DMS 273 (cell line): ENCODE measurements around the gene XRCC4.
"Not testable (repeated sequence)": the region's sequence is repeated elsewhere in the genome, so short reads cannot be mapped to it uniquely, and the experiment has no call there.

Experiments
- DNase-seq: peaks from one replicate; lab custom pipeline; 2025; ENCODE audit not compliant: unreplicated experiment; lab: John Stamatoyannopoulos, UW

The XRCC4 gene

DNA sequence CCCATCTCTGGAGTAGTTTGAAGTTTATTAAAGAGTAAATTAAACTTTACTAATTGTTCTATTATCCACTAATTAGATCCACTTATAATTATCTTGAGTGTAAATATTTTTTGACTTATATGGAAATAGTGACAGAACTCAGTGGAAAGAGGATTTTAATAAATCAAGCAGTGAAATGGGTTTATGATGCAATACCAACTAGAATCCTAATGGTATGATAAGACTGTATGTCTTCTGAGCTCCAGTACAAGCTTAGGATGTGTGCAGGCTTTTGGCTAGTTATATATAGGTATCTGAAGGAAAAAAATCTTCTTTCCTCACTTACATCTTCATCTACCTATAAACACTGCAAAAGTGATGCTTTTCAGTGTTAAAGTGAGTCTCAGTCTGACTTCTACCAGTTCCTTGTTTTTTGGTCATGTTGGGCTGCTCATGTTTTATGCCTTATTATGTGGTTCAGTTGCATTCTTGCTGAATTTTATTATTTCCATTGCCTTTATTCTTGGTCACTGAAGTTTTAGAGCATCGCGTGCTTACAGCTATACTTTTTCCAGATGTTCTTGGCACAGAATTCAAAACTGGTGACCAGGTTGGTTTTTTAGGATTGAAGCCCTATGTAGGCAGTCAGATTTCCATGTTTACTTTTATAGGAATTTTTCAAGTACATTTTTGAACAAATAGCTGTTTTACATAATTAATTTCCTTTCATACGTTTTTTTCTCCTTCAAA lies 30.5 kb downstream of the XRCC4 start:
- no peak for DNase-seq

DNA sequence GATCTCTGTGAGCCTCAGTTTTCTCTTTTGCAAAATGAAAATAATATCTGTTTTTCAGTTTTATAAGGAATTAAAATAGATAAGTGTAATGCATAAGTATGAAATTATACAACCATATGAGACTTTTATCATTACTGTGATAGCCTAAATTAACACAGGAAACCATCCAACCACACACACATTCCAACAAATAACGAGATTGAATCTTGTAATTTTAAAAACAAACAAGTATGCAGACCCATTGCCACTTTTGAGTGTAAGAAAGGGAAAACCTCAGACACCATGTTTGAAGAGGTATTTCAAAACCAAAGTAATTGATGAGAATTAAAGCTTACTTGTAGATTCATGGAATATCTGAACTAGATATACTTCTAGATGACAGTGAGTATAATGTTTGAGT lies 32.0 kb downstream of the XRCC4 start:
- DNase-seq: no peak

DNA sequence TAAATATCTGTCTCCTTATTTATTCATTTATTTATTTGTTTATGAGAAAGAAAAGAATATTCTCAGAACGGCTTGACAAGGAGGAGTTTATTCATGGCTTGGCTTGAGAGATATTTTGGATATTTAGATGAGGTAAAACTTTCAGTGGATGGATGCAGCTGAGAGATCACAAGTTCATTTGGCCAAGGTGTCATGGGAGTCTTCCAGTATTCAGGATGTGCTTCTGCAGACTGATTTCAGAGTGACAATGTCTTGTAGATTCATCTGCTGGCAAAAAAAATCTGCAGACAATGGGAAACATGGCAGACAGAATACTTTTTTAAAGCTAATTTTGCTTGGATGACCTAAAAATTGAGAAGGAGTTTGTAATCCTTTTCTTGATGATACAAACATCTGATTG lies 38.5 kb downstream of the XRCC4 start:
- no peak for DNase-seq

DNA sequence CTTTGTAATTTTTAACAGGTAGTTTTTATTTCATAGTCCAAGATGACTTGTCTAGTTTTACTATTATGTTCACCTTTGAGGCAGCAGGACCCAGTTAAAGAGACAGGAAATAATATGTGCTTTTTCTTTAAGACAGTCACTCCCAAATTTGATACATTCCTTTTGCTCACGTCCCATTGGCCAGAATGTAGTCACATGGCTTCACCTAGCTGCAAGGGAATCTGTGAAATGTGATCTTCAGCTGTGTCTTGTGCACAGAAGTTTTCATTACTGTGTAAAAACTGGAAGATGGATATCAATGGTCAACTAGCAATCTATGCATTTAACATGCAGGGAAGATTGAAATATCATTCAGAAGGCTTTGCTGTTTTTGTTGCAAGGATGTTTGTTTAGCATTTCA lies 41.1 kb downstream of the XRCC4 start:
- no peak for DNase-seq

DNA sequence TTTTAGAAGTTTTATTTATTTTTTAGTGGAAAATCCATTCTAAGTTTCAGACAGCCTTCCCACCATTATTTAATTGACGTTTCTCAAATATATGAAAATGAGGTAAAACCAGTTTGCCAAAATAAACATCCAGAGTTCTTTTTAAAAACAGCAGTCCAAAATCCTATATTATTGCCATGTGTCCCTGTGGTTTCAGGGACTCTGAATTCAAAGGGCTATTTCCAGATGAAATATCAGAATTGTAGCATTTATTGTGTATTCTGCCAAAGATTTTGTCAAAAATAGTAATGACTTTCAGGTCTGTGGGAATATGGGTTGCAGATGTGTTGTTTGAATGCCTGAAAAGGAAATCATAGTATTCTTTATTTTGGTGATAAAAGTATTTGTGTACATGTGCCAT lies 41.6 kb downstream of the XRCC4 start:
- DNase-seq: no peak

DNA sequence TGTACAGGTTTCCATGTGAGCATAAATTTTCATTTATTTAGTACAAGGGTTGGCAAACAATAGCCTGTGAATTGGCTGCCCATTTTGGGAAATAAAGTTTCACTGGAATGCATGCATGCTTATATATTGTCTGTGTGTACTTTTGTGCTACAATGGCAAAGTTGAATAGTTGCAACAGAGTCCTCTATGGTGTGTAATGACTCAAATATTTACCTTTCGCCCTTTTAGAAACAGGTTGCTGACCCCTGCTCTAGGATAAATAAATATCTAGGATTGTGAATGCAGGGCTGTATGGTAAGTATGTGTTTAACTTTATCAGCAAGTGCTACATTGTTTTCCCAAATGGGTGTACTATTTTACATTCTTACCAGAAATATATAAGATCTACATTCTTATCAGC lies 47.2 kb downstream of the XRCC4 start:
- no peak for DNase-seq

DNA sequence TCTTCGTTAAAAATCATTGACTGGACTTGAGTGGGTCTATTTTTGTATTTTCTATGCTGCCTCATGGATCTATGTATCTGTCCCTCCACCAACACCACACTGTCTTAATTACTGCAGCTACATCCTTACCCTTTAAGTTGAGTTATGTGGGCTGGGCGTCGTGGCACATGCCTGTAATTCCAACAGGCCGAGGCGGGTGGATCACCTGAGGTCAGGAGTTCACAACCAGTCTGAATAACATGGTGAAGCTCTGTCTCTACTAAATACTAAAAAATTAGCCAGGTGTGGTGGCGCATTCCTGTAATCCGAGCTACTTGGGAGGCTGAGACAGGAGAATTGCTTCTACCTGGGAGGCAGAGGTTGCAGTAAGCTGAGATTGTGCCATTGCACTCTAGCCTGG lies 48.2 kb downstream of the XRCC4 start:
- no peak for DNase-seq

DNA sequence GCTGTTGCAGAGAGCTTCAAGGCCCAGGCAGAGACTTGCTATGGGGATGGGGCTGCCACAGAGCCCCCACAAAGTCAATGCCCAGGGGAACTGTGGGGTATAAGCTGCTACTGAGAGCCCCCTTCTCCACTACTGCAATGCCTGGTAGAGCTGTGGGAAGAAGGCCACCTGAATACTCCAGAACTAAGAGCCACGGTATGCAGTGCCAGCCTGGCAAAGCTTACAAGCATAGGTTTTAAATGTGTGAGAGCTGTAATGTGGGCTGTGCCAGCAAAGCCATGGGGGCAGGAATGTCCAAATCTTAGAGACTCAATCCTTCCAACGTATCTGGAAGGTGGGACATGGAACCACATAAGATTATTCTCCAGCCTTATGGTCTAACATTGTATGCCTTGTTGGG lies 49.2 kb downstream of the XRCC4 start:
- no peak for DNase-seq

DNA sequence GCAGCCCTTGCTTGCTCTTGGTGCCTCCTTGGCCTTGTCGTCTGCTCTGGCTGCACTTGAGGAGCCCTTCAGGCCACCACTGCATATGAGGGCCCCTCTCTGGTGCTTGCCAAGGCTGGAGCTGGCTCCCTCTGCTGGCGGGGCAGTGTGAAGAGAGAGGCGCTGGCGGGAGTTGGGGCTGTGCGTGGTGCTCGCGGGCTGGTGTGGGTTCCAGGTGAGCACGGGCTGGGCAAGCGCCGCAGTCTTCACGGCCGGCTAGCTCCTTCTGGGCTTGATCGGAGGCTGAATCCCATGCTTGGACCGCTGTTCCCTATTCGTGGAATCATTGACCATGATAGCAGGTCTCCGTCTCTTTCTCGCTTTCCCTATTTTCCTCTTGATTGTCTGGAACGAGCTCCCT lies 56.5 kb downstream of the XRCC4 start:
- no peak for DNase-seq

DNA sequence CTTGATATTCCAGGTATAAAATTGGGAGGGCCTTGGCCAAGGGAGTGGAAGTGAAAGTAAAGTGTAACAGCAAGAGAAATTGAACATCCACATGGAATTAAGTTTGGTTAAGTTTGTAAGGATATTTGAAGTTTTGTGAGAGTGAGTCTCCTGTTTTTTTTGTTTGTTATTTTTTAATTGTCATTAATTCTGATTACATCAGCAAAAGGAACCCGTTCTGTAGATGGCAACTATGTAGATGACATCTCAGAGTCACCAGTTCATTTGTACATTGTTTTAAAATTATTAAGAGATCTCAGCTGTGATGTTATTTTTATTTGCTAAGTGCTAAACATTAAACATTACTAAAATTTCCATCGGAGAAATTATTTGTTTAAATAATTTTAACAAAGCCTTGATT lies 65.2 kb downstream of the XRCC4 start:
- DNase-seq: no peak

DNA sequence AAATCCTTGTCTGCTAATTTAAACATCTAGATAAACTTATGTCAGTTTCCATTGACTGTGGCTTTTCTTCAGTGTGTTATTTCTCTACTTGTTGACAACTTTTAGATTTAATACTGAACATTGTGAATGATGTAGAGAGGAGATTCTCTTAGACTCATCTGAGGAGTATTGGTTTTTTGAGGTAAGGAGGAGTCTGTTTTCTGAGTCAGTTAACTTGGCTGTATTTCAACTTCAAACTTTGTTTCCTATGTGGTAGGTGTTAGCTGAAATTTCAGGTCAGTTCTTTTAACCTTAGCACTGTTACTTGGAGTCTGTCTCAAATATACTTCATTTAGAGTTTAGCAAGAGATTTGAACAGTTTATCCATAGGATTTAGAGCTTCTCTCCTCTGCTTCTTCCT lies 67.9 kb downstream of the XRCC4 start:
- no peak for DNase-seq

DNA sequence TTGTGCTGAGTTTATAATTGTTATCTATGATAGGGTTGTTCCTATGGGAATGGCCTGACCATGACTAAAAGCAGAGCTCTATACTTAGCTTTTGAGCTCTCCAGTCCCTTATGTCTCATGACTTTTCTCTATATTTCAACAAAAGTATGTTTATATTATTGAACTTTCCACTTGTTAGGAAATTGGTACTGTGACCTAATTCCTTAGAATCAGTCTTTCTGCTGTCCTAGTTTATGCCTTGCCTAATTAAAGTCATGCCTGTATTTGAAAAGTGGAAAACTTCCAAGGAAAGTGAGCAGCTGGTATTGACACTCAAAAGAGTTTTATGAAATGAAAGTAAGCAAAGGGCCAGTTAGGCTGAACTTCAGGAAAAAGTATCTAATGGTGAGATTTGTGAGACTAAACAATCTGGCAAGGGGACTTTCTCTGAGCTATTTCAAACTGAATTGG lies 68.6 kb downstream of the XRCC4 start:
- DNase-seq: peak; percentile 2

DNA sequence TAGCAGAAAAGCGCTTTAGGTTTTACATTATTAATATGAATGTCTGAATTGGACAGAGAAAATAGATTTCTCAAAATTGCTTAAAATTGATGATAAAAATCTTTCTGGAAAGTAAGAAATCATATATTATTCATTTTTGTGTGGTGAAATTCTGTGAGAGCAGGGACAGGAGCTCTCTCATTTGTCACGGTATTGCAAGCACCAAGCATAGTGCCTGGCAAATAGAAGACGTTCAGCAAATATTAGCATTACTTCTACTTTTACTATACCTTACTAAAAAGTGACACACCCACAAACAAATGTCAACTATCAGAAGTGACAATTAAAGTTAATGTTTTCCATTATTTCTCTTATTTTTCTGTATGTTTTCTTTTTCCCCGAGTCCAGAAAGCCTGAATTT lies 69.1 kb downstream of the XRCC4 start:
- DNase-seq: no peak

DNA sequence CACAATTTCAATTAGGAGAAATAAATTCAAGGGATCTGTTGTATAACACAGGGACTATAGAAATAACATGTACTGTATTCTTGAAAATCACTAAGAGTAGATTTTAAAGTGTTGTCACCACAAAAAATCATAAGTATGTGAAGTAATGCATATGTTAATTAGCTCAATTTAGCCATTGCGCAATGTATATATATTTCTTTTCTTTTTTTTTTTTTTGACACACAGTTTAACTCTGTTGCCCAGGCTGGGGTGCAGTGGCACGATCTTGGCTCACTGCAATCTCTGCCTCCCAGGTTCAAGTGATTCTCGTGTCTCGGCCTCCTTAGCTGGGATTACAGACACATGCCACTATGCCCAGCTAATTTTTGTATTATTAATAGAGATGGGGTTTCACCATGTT lies 70.2 kb downstream of the XRCC4 start:
- DNase-seq: no peak

DNA sequence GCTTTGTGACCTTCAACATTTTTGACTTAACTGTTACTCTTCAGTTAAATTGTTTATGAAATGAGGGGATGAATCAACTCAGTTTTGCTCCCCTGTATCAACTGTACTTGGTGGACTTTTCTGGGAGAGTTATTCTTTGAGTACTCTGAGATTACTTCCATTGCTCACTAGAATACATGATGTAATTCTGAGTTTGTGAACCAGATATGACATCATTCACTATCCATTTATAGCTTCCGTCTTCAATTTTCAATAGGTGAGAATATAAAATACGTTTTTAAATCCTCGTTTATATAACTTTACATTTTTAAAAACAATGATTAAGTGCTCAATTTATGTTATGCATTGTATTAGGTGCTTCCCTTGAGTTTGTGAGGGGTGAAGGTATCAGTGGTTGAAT lies 71.0 kb downstream of the XRCC4 start:
- no peak for DNase-seq

DNA sequence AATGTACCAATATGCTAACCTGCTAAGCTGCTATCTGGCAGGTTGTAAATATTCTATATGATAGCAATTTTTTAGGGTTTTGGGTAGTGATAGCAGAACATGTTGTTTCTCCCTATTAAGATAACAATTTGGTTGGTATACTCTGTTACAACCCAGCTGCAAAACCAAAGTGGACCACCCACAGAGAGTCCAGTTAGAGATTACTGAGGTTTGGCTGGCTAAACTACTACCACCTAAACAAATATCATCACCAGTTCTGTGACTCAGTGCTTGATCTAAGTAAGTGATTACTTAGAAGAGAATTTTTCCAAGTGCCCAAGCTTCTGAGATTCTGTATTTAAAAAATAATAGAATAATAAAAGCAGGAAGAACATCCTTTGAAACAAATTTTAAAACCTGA lies 72.3 kb downstream of the XRCC4 start:
- DNase-seq: no peak

DNA sequence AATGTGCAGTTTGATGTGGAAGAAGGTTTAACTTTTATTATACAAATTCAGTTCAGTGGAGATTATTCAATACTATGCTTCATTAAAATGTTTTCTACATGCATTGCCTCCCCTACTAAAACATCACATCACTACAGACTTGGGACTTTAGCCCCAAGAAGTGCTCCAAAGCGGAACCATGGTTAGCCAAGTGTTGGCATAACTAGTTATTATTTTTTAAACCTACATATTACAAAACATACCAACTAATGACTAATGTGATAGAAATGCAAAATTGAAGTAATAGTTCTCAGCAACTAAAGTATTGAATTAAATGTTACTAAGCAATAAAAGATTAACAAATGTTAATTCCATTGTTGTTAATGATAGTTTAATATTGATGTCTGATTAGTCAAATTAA lies 74.5 kb downstream of the XRCC4 start:
- no peak for DNase-seq

DNA sequence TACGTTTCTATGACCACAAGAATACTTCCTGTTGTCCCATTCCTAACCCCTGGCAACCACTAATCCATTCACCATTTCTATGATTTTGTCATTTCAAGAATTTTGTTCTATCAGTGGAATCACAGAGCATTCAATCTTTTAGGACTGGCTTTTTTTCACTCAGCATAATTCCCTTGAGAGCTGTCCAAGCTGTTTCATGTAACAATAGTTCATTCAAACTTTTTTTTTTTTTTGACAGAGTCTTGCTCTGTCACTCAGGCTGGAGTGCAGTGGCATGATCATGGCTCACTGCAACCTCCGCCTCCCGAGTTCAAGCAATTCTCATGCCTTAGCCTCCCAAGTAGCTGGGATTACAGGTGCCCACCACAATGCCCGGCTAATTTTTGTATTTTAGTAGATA lies 75.6 kb downstream of the XRCC4 start:
- not testable (repeated sequence) for DNase-seq

DNA sequence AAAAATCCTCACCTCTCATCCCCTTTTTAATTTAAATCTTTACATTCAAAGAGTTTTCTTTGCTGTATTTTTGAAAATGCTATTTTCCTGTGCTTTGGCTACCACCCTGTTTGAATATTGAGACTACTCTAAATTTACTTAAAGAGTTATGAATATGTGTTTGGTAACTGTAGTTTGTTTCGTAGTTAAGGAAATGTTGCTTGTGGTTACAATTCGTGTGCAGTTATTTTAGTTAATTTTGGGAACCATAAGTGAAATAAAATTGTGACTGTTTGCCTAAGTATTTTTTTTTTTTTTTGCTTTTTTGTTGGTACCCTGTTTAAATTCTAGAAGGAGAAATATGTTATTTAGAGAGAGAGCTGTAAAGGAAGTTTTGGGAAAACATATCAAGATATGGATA lies 78.7 kb downstream of the XRCC4 start:
- DNase-seq: no peak

DNA sequence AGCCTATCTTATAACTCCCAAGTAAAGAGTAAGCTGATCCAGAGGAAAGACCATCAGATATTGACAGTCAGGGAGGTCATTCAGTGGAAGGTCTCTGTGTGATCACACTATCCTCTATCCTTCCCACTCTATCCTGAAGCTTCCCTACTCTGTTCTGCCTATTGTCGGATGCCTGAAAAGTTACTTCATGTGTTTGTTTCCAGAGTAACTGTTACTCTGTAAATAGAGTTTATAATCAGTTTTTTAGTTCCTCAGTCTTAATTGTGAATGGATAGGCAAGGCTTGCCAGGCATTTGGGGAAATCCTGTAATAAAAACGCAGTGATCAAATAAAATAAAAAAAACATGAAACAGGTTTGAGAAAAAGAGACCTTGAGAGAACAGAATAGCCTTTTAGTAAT lies 79.8 kb downstream of the XRCC4 start:
- DNase-seq: no peak

DNA sequence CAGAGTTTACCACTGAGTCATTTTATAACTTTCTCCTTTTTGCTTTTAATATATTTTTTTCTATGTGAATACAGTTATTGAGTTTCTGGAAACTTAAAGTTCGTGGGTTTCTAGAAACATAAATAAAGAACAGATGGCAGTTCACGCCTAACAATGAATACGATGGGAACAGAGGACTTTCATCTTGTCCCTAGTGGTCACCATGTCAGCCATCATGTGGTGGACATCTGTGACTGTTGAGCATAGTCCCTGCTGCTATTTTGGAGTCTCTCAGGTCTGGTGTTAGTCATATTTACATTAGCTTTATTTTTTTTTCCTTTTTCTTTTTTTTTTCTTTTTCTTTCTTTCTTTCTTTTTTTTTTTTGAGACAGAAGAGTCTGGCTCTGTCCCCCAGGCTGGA lies 85.3 kb downstream of the XRCC4 start:
- peak; percentile 2 for DNase-seq

DNA sequence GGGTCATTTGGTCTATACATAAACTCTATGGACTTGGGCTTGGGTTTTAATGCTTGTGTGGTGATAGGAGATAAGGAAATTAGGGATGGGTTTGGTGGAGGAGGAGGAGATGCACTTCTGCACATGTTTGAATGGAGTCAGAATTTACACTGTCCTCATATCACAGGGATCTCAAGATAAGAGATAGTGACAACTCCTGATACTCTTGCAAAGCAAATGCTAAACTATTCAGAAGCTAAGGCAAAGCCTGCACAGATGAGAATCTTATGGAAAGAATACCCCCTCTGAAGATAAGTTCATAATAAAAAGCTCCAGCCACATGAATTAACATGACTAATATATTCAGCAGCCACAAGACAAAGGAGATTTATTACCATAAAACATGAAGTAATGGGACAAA lies 90.2 kb downstream of the XRCC4 start:
- no peak for DNase-seq

DNA sequence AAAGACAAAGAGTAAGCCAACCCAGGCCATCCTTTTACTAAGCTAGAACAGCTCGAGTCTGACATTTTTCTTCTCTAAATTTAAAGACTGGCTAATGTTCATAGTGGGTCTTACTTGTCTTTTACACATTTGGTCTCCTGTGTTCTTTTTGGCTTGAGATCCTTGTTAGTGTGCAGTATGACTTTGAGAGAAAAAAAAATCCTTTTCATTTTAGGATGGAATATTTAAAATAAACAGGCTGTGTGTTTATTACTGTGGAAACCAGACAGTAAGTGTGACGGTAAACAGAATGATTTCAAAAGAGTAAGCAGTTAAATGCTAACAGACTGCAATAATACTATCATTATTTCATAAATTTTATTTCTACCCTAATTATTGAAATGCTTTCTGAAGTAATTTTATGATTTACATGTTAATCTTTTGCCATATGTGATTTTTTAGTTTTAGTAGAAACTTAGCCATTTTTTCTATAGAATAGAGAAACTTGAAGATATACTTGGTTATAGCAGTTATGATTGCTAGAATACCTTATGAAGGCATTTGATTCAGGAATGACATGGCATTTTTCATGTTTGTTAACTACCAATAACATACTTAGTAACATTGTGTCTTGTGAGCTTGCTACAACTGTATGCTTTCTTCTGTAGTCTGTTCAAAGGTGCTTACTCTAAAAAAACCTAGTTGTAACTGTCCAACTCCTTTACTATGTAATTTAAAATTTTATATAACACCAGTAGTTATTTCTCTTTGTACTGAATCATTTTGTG lies 92.4 kb downstream of the XRCC4 start:
- DNase-seq: no peak
